GM18870 (cell line): ENCODE results near the gene SULF2.

ENCODE experiments used
- ATAC-seq: cut with Tn5 transposase; IDR thresholded peaks from one replicate; pipeline ENCODE4 v1.9.1; 2021; ENCODE audit warnings: moderate library complexity; ENCODE audit not compliant: unreplicated experiment

The SULF2 gene

GRCh38 chr20:47765271-47765670, 20.0 kb downstream of the SULF2 start:
- ATAC-seq: no peak

- ATAC-seq: no peak
These were observed 21.0 kb downstream of the SULF2 start for GRCh38 chr20:47764154-47764733.

GRCh38 chr20:47762699-47763268, 22.5 kb downstream of the SULF2 start:
- no peak for ATAC-seq

- ATAC-seq: no peak
These were observed 23.7 kb downstream of the SULF2 start for GRCh38 chr20:47761482-47762047.

- no peak for ATAC-seq
These were observed 24.4 kb downstream of the SULF2 start for GRCh38 chr20:47760686-47761481.

GRCh38 chr20:47758517-47759450, 26.5 kb downstream of the SULF2 start:
- ATAC-seq: no peak

GRCh38 chr20:47757145-47758035, 27.9 kb downstream of the SULF2 start:
- no peak for ATAC-seq

- no peak for ATAC-seq
These were observed 30.2 kb downstream of the SULF2 start for GRCh38 chr20:47754946-47755652.

GRCh38 chr20:47754388-47754715, 30.9 kb downstream of the SULF2 start:
- no peak for ATAC-seq

- ATAC-seq: no peak
These were observed 31.5 kb downstream of the SULF2 start for GRCh38 chr20:47753576-47754387.

- ATAC-seq: no peak
These were observed 33.8 kb downstream of the SULF2 start for GRCh38 chr20:47751449-47751848.

GRCh38 chr20:47749339-47749738, 35.9 kb downstream of the SULF2 start:
- no peak for ATAC-seq

- ATAC-seq: no peak
These were observed 36.5 kb downstream of the SULF2 start for GRCh38 chr20:47748823-47749222.

GRCh38 chr20:47748069-47748468, 37.2 kb downstream of the SULF2 start:
- ATAC-seq: no peak

GRCh38 chr20:47747669-47748031, 37.6 kb downstream of the SULF2 start:
- ATAC-seq: no peak

GRCh38 chr20:47744803-47745202, 40.5 kb downstream of the SULF2 start:
- no peak for ATAC-seq

GRCh38 chr20:47743671-47744070, 41.6 kb downstream of the SULF2 start:
- ATAC-seq: no peak
